Measurements from ENCODE around the gene SGMS2.
A peak's percentile ranks its signal among the peaks of the same experiment; 100 is the strongest.

The SGMS2 gene

DNA sequence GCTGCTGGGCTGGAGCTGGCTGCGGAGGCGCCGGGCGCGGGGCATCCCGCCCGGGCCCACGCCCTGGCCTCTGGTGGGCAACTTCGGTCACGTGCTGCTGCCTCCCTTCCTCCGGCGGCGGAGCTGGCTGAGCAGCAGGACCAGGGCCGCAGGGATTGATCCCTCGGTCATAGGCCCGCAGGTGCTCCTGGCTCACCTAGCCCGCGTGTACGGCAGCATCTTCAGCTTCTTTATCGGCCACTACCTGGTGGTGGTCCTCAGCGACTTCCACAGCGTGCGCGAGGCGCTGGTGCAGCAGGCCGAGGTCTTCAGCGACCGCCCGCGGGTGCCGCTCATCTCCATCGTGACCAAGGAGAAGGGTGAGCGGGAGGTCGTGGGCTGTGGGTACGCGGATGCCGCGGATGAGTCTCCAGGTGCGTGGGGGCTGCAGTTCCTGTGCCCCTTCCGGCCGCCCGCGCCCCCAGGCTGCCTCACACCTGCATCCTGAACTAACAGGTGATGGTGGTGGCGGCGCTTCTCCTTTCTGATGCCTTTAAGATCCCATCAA is 107.1 kb downstream of the SGMS2 start:
- in situ Hi-C loops (cut with HindIII; ENCODE audit: low pct_ligation_motif_present, low pct_unique_long_range_greater_than_20kb, low sequenced_read_pairs) = no loop called here
- DNase-seq = no peak

DNA sequence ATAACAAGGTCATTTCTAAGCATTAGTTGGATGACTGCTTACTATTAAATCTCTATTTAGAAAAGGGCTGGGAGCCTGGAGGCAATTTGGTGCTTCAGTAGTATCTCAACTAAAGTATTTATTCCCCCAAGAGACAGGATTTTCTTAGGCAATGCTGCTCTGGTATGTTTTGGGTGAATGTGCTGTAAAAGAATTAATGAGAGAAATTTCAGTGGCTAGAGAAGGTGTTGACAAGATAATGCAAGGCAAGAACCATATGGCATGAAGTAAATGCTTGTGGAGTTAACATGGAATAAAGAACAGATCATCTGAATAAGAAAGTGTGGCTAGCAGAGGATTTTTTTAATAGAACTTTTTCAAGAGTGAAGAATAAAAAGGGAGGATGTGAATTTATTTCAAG is 110.5 kb downstream of the SGMS2 start:
- in situ Hi-C loops (cut with HindIII; ENCODE audit: low pct_ligation_motif_present, low pct_unique_long_range_greater_than_20kb, low sequenced_read_pairs) = no loop called here
- DNase-seq = no peak

DNA sequence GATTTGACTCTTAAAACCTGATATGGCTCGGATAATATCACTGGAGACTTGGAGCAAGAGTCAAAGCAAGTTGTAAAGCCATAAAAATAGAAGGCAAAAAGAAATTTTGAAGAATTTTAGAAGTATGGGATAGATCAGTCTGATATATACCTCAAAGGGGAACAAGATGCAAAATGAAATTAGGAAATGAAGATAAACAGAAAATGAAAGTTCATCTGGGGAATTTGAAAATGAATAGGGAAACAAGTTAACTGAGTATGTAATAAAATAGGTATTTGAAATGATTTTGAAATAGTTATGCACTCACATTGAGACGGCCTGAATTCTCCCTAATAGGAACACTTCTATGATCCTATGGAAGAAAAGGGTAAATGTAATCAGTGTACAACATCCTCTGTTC is 112.3 kb downstream of the SGMS2 start:
- in situ Hi-C loops (cut with HindIII; ENCODE audit: low pct_ligation_motif_present, low pct_unique_long_range_greater_than_20kb, low sequenced_read_pairs) = no loop called here
- no peak for DNase-seq

- no peak for DNase-seq
- in situ Hi-C loops (cut with HindIII; ENCODE audit: low pct_ligation_motif_present, low pct_unique_long_range_greater_than_20kb, low sequenced_read_pairs) = no loop called here
Measured at GRCh38 chr4:107939307-107939706, 114.6 kb downstream of the SGMS2 start.

DNA sequence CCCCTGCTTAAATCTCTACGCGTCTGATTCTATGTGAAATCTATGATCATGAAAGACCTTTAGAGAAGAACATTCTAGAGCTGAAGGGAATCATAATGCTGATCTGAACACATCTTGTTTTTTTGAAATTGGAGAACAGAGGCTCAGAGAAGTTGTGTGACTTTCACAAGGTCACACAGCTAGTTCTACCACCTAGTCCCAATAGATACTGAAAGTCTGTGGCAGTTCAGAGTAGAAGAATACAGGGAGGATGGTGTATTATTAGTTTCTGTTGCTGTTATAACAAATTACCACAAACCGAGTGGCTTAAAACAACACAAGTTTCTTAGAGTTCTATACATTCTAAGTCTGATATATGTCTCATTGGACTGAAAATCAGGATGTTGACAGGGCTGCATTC is 121.1 kb downstream of the SGMS2 start:
- no peak for DNase-seq
- in situ Hi-C loops (cut with HindIII; ENCODE audit: low pct_ligation_motif_present, low pct_unique_long_range_greater_than_20kb, low sequenced_read_pairs) = no loop called here

DNA sequence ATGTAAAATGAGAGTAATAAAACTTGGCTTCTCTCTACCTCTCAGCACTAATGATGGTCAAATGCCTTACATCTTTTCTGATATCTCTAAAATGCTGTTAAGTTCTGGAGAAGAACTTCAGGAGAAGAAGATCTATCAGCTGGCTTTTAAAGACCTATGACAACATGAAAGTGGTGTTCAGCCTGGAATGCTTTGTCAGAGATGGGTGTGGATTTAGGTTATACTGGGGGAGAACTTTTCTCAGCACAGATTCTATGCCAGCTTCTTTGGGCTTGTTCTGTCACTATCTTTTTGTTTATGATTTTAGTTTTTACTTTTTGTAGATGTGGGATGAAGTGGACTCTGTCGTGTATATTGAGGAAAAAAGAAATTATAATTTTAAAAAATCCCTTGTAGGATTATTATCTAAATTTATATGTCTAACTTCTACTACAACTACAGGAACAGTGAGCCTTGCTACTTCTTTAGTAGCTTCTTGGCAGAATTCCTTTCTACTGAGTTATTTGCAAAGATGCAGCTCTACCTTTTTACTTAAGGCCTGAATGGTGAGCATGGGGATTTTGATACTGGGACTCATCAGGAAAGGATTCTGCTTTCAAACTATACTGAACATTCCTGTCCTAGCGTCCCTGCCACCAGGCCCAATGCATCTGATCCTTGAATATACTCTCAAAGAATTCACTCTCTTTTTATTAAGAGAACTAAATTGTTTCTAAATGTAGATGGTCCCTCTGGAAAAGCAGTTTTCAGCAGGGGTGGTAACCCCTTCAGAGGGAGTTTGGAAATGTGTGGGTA is 126.2 kb downstream of the SGMS2 start:
- DNase-seq = no peak
- in situ Hi-C loops (cut with HindIII; ENCODE audit: low pct_ligation_motif_present, low pct_unique_long_range_greater_than_20kb, low sequenced_read_pairs) = no loop called here

GRCh38 chr4:107951551-107951950 is 126.8 kb downstream of the SGMS2 start:
- peak; percentile 22 for DNase-seq
- in situ Hi-C loops (cut with HindIII; ENCODE audit: low pct_ligation_motif_present, low pct_unique_long_range_greater_than_20kb, low sequenced_read_pairs) = no loop called here

GRCh38 chr4:107956011-107956410 is 131.3 kb downstream of the SGMS2 start:
- DNase-seq = no peak
- in situ Hi-C loops (cut with HindIII; ENCODE audit: low pct_ligation_motif_present, low pct_unique_long_range_greater_than_20kb, low sequenced_read_pairs) = no loop called here
